ENCODE data around the gene SHB. TPM values are rescaled to one million over a fixed set of nuclear protein-coding genes. Genes with fewer than 3 reads are reported as not detected.

Gene SHB
- total RNA-seq, 2 donors from 2014 or later, result 1.0 to 1.6 TPM

DNA sequence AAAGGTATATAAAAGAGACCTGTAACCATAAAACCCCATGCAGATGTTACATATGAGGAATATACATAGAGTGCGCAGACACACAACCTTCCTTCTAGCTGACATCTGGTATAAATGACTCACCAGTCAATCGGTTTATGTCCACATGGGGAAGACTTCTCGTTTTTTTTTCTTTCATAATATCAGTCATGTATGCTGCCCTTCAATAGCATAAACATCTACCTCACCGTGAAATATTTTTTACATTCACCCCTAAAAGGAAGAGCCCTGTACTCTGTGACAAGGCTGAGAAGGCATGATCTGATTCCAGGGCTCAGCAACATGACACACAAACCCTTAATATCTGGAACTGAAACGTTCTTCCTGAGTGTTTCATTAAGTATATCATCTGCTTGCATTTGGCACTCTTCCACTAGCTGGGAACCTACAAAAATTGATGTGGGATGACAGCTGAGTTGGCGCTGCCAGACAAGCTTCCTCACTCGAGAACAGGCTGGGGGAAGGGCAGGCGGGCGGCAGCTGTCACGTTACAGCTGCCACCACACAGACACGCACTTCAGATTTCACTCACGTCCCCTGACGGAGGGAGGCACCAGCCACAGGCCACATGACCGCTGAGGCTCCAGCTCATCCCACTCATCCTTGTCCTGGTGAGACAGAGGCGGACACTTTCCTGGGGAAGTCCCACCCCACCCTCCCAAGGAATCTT is 74.2 kb downstream of the SHB start:
- ATAC-seq (replicated peaks in 1 of 2), result peak; percentile 86 to 90
- Mint-ChIP-seq H3K4me1 (ENCODE audit: low read depth) (peaks cover 33% of the 10 kb centered on the region), H3K4me3 (peak overlapping the region; percentile 65 to 78), H3K36me3 (ENCODE audit: insufficient read depth in 2 of 2) (no peaks in the 10 kb centered on the region), H3K27me3 (ENCODE audit: low read depth) (peaks cover 6% of the 10 kb centered on the region), H3K9me3 (no peaks in the 10 kb centered on the region), H3K27ac (peak overlapping the region; percentile 47)
- DNase-seq, result peak; percentile 77 to 81

DNA sequence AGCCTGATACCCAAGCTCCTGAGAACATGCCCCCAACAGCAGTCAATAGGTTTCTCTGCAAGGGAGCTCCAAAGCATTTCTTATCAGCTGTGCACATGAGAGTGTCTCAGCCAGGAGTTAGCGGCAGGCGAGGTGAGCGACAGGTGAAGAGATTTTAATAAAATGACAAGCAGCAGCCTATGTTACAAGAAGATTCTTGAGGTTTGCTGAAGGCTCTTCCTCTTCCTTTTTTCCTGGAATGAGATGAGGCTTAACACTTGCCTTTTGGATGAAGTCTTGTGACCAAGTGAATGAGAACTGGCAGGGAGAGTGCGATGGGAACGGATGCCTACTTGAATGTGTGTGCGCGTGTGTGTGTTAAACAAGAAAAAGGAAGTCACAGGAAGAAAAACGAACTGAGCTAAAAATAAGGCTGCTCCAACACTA is 76.1 kb downstream of the SHB start:
- H3K4me1 Mint-ChIP-seq (ENCODE audit: low read depth), result peaks cover 26% of the 10 kb centered on the region
- DNase-seq (no peak), ATAC-seq (replicated peaks in 1 of 2) (no peak)
- no peak overlapping the region for H3K27ac Mint-ChIP-seq
- H3K36me3 Mint-ChIP-seq (ENCODE audit: insufficient read depth in 2 of 2), result no peaks in the 10 kb centered on the region
- no peak overlapping the region for H3K4me3 Mint-ChIP-seq
- no peaks in the 10 kb centered on the region for H3K9me3 Mint-ChIP-seq
- H3K27me3 Mint-ChIP-seq (ENCODE audit: low read depth), result peaks cover 6% of the 10 kb centered on the region

DNA sequence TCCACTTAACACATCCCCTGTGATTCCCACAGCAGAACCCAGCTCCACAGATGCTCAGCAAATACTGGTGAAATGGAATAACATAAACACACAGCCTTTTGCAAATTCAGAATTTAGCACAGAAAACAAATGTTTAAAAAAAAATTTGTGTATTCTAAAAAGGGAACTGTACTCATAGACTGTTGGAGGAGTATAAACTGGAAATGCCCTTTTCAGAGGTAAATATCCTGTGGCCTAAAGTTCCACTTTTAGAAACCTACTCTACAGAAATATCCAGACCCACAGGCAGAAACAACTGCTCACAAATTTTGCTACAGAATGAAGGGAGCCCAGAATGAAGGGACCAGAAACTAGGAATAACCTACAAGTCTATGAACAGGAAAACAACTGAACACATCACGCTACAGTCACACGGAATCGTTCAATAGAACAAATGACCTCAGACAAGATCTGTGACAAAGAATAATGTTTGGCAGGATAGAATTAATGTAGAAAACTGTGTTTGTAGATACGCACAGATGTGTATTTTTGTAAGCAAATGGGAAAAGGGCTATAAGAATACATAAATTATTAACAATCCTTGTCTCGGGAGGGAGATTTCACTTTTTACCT is 78.5 kb downstream of the SHB start:
- H3K27me3 Mint-ChIP-seq (ENCODE audit: low read depth), result peaks cover 6% of the 10 kb centered on the region
- no peaks in the 10 kb centered on the region for H3K36me3 Mint-ChIP-seq (ENCODE audit: insufficient read depth in 2 of 2)
- ATAC-seq (replicated peaks in 1 of 2) (no peak), DNase-seq (no peak)
- peak overlapping the region; percentile 29 for H3K27ac Mint-ChIP-seq
- H3K4me1 Mint-ChIP-seq (ENCODE audit: low read depth), result peaks cover 22% of the 10 kb centered on the region
- no peaks in the 10 kb centered on the region for H3K9me3 Mint-ChIP-seq
- no peak overlapping the region for H3K4me3 Mint-ChIP-seq

DNA sequence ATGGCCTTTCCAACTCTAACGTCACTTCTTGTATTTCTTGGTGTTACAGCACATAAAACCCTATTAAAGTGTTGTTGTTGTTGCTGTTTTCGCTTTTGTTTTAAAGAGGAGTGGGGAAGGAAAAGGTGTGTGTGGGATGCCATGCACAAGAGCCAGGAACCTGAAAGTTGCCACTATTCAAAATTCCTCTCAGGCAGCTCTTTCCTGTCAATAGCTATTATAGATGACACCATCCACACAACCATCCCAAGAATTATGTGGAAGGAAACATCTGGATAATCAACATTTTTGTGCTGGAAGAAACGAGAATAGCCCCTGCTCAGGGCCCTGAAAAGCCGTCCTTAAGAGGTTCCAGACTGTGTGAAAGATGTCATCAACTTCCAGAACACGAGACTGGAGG is 79.3 kb downstream of the SHB start:
- H3K36me3 Mint-ChIP-seq (ENCODE audit: insufficient read depth in 2 of 2), result no peaks in the 10 kb centered on the region
- peaks cover 14% of the 10 kb centered on the region for H3K4me1 Mint-ChIP-seq (ENCODE audit: low read depth)
- no peaks in the 10 kb centered on the region for H3K9me3 Mint-ChIP-seq
- no peak overlapping the region for H3K4me3 Mint-ChIP-seq
- peaks cover 6% of the 10 kb centered on the region for H3K27me3 Mint-ChIP-seq (ENCODE audit: low read depth)
- DNase-seq (no peak), ATAC-seq (replicated peaks in 1 of 2) (no peak)
- no peak overlapping the region for H3K27ac Mint-ChIP-seq

DNA sequence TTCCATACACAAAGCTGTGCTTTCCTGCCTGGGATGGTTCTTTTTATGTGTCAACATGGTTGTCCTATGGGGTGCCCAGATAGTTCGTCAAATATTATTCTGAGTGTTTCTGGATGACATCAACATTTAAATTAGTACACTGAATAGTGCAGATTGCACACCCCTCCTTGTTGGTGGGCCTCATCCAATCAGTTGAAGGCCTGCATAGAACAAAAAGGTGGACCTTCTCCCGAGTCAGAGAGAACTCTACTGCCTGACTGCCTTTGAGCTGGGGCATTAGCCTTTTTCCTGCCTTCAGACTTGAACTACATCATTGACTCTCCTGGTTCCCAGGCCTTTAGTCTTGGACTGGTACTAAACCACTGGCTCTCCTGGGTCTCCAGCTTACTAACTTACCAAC is 80.4 kb downstream of the SHB start:
- H3K4me1 Mint-ChIP-seq (ENCODE audit: low read depth), result peaks cover 5% of the 10 kb centered on the region
- H3K9me3 Mint-ChIP-seq, result no peaks in the 10 kb centered on the region
- no peaks in the 10 kb centered on the region for H3K36me3 Mint-ChIP-seq (ENCODE audit: insufficient read depth in 2 of 2)
- H3K27me3 Mint-ChIP-seq (ENCODE audit: low read depth), result peaks cover 6% of the 10 kb centered on the region
- no peak for DNase-seq
- H3K27ac Mint-ChIP-seq, result no peak overlapping the region
- no peak for ATAC-seq (replicated peaks in 1 of 2)
- H3K4me3 Mint-ChIP-seq, result no peak overlapping the region

DNA sequence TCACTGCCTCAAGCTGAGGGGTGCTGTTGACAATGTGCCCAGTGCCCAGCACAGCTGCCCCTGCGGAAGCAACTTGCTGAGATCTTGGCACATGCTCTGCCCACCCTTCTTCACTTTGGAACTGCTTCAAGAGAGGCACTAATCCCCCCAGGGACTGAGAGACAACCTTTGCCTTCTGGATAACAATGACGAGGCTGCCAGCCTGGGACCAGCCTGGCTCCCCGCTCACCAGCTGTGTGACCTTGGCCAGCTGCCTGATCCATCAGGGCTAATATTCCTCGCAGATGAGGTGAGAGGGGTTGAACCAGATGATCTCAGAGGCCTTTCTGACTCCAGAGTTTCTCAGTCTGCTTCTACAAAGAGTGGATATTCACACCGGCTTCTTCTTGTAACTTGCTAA is 81.0 kb downstream of the SHB start:
- Mint-ChIP-seq H3K36me3 (ENCODE audit: insufficient read depth in 2 of 2) (no peaks in the 10 kb centered on the region), H3K27me3 (ENCODE audit: low read depth) (peaks cover 3% of the 10 kb centered on the region), H3K4me3 (no peak overlapping the region), H3K9me3 (no peaks in the 10 kb centered on the region), H3K27ac (no peak overlapping the region), H3K4me1 (ENCODE audit: low read depth) (peaks cover 3% of the 10 kb centered on the region)
- ATAC-seq (replicated peaks in 1 of 2) (no peak), DNase-seq (no peak)

DNA sequence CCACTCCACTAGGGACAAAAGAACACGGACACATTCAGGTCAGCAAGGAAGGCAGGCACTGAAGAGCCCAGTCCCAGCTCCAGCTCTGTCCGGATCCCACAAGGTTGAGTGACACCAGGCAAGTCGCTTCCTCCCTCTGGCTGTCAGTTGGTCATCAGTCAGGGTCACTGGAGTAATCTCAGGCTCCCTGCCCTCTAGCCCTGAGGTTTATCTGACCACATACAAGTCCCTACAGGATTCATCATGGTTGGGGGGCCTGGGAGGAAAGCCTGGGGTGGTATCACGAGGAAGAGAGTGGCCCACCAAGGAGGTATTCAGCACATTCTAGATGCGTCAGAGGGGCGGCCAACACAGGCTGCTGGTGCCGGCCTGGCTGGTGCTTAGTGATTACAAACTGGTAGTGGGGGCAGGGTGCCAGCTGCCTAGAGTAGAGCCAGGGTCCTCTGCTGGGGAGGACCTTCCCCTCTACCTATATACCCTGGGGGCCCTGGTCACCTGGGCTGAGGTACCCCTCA is 81.5 kb downstream of the SHB start:
- no peak for DNase-seq
- H3K27ac Mint-ChIP-seq, result no peak overlapping the region
- ATAC-seq (replicated peaks in 1 of 2), result no peak
- H3K27me3 Mint-ChIP-seq (ENCODE audit: low read depth), result no peaks in the 10 kb centered on the region
- H3K4me1 Mint-ChIP-seq (ENCODE audit: low read depth), result no peaks in the 10 kb centered on the region
- H3K4me3 Mint-ChIP-seq, result no peak overlapping the region
- H3K9me3 Mint-ChIP-seq, result no peaks in the 10 kb centered on the region
- H3K36me3 Mint-ChIP-seq (ENCODE audit: insufficient read depth in 2 of 2), result no peaks in the 10 kb centered on the region

DNA sequence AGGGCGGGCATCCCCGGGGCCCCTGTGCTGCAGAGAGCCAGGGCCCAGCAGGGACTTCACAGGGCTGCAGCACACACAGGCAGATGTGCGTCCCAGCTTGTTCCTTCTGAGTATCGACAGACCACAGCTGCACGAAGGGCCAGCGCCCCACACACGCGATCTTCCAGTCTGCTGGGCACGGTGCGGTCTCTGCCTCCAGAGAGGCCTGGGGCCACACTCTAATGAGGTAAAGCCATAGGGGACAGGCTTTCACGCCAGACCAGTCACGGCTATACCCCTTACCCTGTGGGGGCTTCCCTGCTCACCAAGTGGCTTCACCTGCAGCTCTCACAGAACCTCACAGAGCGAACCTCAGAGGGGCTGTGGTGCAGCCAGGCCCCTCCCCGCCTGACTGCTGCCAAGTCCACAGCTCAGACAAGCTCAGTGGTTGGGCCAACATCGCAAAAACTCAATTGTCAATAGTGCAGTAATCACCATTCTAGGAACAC is 82.2 kb downstream of the SHB start:
- Mint-ChIP-seq H3K36me3 (ENCODE audit: insufficient read depth in 2 of 2) (no peaks in the 10 kb centered on the region), H3K4me1 (ENCODE audit: low read depth) (no peaks in the 10 kb centered on the region), H3K27ac (no peak overlapping the region), H3K27me3 (ENCODE audit: low read depth) (no peaks in the 10 kb centered on the region), H3K4me3 (no peak overlapping the region), H3K9me3 (no peaks in the 10 kb centered on the region)
- DNase-seq, result no peak
- ATAC-seq (replicated peaks in 1 of 2), result no peak

DNA sequence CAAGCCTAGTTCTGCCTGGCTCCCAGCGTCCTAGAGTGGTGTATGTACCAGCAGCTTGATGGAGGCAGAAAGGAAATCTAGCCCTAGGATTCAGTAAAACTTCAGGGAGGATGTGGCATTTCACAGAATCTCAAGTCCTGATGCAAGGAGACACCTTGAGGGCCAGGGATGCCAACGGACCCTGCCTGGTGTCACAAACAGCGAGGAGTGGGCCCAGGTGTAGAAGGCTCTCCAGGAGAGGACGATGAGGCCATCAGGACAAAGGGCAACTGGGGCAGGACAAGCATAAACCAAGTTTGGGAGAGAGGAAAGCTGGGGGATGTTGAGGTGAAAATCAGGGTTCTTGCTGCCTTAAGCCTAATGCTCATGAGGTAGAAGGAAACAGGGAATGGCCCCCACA is 83.0 kb downstream of the SHB start:
- Mint-ChIP-seq H3K9me3 (no peaks in the 10 kb centered on the region), H3K27me3 (ENCODE audit: low read depth) (no peaks in the 10 kb centered on the region), H3K27ac (no peak overlapping the region), H3K4me3 (no peak overlapping the region), H3K36me3 (ENCODE audit: insufficient read depth in 2 of 2) (no peaks in the 10 kb centered on the region), H3K4me1 (ENCODE audit: low read depth) (no peaks in the 10 kb centered on the region)
- DNase-seq (no peak), ATAC-seq (replicated peaks in 1 of 2) (no peak)

DNA sequence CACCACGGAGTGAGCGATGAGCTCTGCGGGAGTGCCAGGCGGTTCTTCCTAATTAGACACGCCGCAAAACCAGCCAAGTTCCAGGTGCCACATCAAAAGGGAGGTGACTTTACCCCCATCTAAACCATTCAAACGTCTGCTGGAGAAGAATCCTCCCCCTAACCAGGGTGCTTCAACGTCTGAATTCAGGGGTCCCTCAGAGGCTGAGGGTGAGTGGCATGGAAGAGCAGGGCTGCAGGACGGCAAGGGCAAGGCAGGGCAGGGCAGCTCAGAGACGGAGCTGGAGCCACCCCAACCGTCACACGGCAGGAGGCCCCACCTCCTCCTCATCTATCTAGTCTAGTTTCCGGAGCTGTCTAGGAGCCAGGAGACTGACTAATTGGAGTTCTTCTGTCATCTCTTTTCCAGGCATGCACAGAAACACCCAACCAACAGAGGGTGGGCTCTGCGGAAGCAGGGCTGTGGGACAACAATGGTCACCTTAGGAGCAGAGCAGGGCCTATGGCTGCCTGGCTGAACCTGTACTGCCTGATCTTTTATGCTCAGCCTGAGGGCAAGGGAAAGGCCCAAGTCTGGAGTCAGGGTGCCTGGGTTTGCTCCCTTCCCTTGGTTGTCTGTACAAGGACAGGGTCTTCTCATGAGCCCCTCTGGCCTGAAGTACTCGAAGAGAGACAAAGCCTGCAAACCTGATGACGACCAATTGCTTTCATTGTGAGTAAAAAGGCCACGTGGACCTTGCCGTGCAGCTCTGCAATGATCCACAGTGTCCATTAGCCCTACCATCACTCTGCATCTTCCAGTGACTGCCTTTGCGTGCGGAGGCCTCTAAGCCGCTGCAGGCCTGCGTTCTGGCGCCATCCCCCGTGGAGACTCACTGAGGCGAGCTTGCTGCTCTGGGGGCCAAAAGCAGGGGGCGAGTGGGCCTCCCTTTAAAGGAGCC is 84.1 kb downstream of the SHB start:
- no peak overlapping the region for H3K27ac Mint-ChIP-seq
- H3K4me3 Mint-ChIP-seq, result no peak overlapping the region
- no peaks in the 10 kb centered on the region for H3K27me3 Mint-ChIP-seq (ENCODE audit: low read depth)
- no peaks in the 10 kb centered on the region for H3K9me3 Mint-ChIP-seq
- no peaks in the 10 kb centered on the region for H3K4me1 Mint-ChIP-seq (ENCODE audit: low read depth)
- no peak for DNase-seq
- ATAC-seq (replicated peaks in 1 of 2), result peak; percentile 47 to 57
- H3K36me3 Mint-ChIP-seq (ENCODE audit: insufficient read depth in 2 of 2), result no peaks in the 10 kb centered on the region

DNA sequence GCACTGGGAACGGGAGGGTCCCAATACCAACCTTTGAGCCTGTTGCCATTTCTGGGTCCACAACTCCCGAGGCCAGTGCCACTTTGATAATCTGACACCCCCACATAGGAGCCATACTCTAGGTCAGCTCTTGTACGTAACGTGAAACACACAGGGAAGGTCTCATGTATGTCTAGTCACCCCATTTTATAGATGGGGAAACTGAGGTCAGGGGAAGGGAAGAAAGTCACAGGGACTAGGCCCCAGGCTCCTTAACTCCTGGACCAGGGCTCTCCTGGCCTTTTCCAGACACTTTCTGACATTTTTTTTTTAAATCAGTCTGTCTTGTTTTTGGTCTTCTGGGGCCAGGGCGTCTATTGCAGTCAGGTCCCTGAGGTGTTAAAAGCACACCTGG is 84.8 kb downstream of the SHB start:
- DNase-seq, result no peak
- Mint-ChIP-seq H3K9me3 (no peaks in the 10 kb centered on the region), H3K4me3 (no peak overlapping the region), H3K36me3 (ENCODE audit: insufficient read depth in 2 of 2) (no peaks in the 10 kb centered on the region), H3K4me1 (ENCODE audit: low read depth) (no peaks in the 10 kb centered on the region), H3K27ac (no peak overlapping the region), H3K27me3 (ENCODE audit: low read depth) (no peaks in the 10 kb centered on the region)
- ATAC-seq (replicated peaks in 1 of 2), result no peak

DNA sequence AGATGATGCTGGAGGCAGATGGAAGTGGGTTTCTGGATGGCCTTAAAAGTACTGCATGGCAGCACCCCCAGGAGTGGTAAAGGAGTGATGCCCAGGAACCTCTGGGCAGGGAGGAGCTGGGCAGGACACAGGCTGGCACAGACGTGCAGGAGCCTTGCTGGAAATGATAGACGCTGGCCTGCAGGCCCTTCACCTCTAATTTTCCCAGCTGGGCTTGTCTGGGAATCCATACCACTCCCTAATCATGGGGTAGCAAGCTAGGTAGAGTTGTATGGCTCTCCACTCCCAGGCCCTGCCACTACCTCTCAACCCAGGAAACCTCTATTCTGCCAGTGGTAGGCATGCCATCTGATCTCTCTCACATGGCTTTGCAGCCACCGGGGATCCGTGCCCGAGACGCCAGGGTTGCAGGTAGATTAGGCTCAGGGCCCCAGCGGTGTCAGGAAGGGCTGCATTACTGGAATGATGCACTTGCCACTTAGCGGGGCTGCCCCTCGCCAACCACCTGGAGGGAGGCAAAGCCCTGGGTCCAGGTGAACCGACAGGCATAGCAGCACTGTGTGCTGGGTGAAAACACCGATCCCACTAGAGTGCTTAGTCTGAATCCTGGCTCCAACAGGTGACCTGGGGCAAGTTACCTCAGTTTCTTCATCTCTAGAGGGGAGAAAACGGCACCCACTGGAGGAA is 85.5 kb downstream of the SHB start:
- no peak for DNase-seq
- no peaks in the 10 kb centered on the region for H3K27me3 Mint-ChIP-seq (ENCODE audit: low read depth)
- ATAC-seq (replicated peaks in 1 of 2), result no peak
- no peaks in the 10 kb centered on the region for H3K9me3 Mint-ChIP-seq
- no peak overlapping the region for H3K4me3 Mint-ChIP-seq
- no peak overlapping the region for H3K27ac Mint-ChIP-seq
- H3K4me1 Mint-ChIP-seq (ENCODE audit: low read depth), result no peaks in the 10 kb centered on the region
- no peaks in the 10 kb centered on the region for H3K36me3 Mint-ChIP-seq (ENCODE audit: insufficient read depth in 2 of 2)

All from activated T-cell treated with anti-CD3 and anti-CD28 coated beads, Interleukin-2, amount 50 U/mL, for 72 hours (primary cell).